ENCODE results near the gene OR2M2. TPM values are rescaled to one million over a fixed set of nuclear protein-coding genes. Genes with fewer than 3 reads are reported as not detected.

OR2M2 gene
- total and polyA plus RNA-seq, 2 donors (not counting 3 experiments of a cell fraction or from before 2014, with no cell fraction given): not detected

DNA sequence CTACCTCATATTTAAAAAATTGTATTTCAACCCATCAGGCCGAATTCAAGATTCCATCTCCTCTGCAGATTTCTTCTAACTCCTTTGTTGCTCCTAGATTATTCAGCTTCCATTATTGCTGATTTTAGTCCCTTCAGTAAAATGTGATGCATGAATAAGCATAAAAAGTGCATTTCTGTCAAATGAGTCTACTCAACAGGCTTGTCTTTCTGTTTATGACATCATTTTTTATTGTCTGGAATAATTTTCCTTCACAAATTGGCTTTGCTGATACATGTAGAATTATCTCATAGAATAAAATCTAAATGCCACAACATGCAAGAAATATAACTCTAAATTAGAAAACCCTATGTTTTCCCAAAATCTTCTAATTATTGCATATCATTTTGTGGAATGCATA, 31.3 kb upstream of the OR2M2 start:
- no peaks in the 10 kb centered on the region for H3K9me1 ChIP-seq (replicated peaks; ENCODE audit: control insufficient read depth, extremely low read depth, insufficient read depth, low read length)
- DNase-seq (ENCODE audit: low read depth, low spot score) (no peak), FAIRE-seq (no peak)
- no peak overlapping the region for H3K9ac ChIP-seq (replicated peaks; ENCODE audit: extremely low read depth, insufficient read depth, low read length)
- intact Hi-C loops (cut with micrococcal nuclease) (no loop called here), dilution Hi-C loops (cut with MboI; ENCODE audit: extremely low pct_ligation_motif_present, low sequenced_read_pairs) (no loop called here)
- no peaks in the 10 kb centered on the region for H4K20me1 ChIP-seq (replicated peaks; ENCODE audit: control insufficient read depth, extremely low read depth, insufficient read depth, low read length)
- POLR2A ChIA-PET: no interaction called here
- no peaks in the 10 kb centered on the region for H3K27me3 ChIP-seq (ENCODE audit: control insufficient read depth in 2 of 2, insufficient read depth in 2 of 2, low read length in 2 of 2)
- H3K9me3 ChIP-seq (replicated peaks; ENCODE audit: control insufficient read depth, insufficient read depth, low read length): peaks cover under 1% of the 10 kb centered on the region
- no peak overlapping the region for H3K4me3 ChIP-seq (replicated peaks in 1 of 3; ENCODE audit: insufficient read depth in 1 of 3, low read depth in 1 of 3, low read length in 3 of 3)
- H3K4me2 ChIP-seq (ENCODE audit: insufficient read depth, low read length): no peak overlapping the region
- H3K36me3 ChIP-seq (ENCODE audit: control insufficient read depth in 2 of 2, extremely low read depth in 1 of 2, insufficient read depth in 2 of 2, low read length in 2 of 2): no peaks in the 10 kb centered on the region
- H3K4me1 ChIP-seq (ENCODE audit: control insufficient read depth, extremely low read depth, insufficient read depth, low read length): no peaks in the 10 kb centered on the region
- CTCF ChIA-PET: no interaction called here
- H3K79me2 ChIP-seq (ENCODE audit: control insufficient read depth, insufficient read depth, low read length): no peaks in the 10 kb centered on the region
- H3K27ac ChIP-seq (ENCODE audit: insufficient read depth, low read depth, low read length): no peak overlapping the region
- no peak for TF ChIP-seq MYC (IDR thresholded peaks at IDR 0.05; ENCODE audit: low read depth, low read length)
- TF ChIP-seq FOS (IDR thresholded peaks at IDR 0.05; ENCODE audit: borderline replicate concordance, insufficient read depth, low read length): no peak
- no peak for TF ChIP-seq EZH2 (IDR thresholded peaks at IDR 0.05; ENCODE audit: borderline replicate concordance, low read depth, low read length, severe bottlenecking)
- no peak for TF ChIP-seq MAX (IDR thresholded peaks at IDR 0.05; ENCODE audit: insufficient read depth, insufficient read length)
- TF ChIP-seq CTCF (IDR thresholded peaks at IDR 0.05; ENCODE audit: extremely low read depth in 1 of 2, insufficient read depth in 1 of 2, low read depth in 1 of 2, low read length in 2 of 2): no peak
- no peak for TF ChIP-seq JUN (IDR thresholded peaks at IDR 0.05; ENCODE audit: borderline replicate concordance, insufficient read depth, insufficient read length, low read depth)
- TF ChIP-seq POLR2A (IDR thresholded peaks at IDR 0.05; ENCODE audit: low read depth, low read length): no peak
- no peak for TF ChIP-seq GATA2 (IDR thresholded peaks at IDR 0.05; ENCODE audit: insufficient read depth, insufficient read length, low read depth, low read length)
- no peak for TF ChIP-seq POLR2AphosphoS5 (IDR thresholded peaks at IDR 0.05; ENCODE audit: insufficient read depth, low read depth, low read length)
- BruUV-seq (replicated peaks): no TSS peak
- no peak overlapping the region for H2AFZ ChIP-seq (ENCODE audit: low read depth, low read length)
